Measurements from ENCODE around the gene CHRNA9.
A peak's percentile ranks its signal among the peaks of the same experiment; 100 is the strongest.

CHRNA9 gene

GRCh38 chr4:40309250-40309774 is 25.8 kb upstream of the CHRNA9 start:
- DNase-seq: peak; percentile 94 to 96

GRCh38 chr4:40310225-40310624 is 24.9 kb upstream of the CHRNA9 start:
- no peak for DNase-seq

GRCh38 chr4:40311811-40312346 is 23.3 kb upstream of the CHRNA9 start:
- no peak for DNase-seq

GRCh38 chr4:40314951-40315350 is 20.2 kb upstream of the CHRNA9 start:
- no peak for DNase-seq

- DNase-seq: peak; percentile 19 to 42
These were observed 18.8 kb upstream of the CHRNA9 start for GRCh38 chr4:40316333-40316781.

- DNase-seq: peak; percentile 58 to 60
These were observed 18.1 kb upstream of the CHRNA9 start for GRCh38 chr4:40316782-40317635.

GRCh38 chr4:40317916-40318658 is 17.0 kb upstream of the CHRNA9 start:
- DNase-seq: no peak

GRCh38 chr4:40321574-40322275 is 13.4 kb upstream of the CHRNA9 start:
- no peak for DNase-seq

GRCh38 chr4:40322811-40323210 is 12.3 kb upstream of the CHRNA9 start:
- DNase-seq: no peak

- no peak for DNase-seq
These were observed 11.3 kb upstream of the CHRNA9 start for GRCh38 chr4:40323866-40324265.

GRCh38 chr4:40325406-40326019 is 9.6 kb upstream of the CHRNA9 start:
- peak; percentile 51 to 63 for DNase-seq

- DNase-seq: no peak
These were observed 7.8 kb upstream of the CHRNA9 start for GRCh38 chr4:40327340-40327739.

- no peak for DNase-seq
These were observed 6.8 kb upstream of the CHRNA9 start for GRCh38 chr4:40328383-40328782.

GRCh38 chr4:40329805-40330204 is 5.3 kb upstream of the CHRNA9 start:
- DNase-seq: no peak

- DNase-seq: no peak
These were observed 4.6 kb upstream of the CHRNA9 start for GRCh38 chr4:40330536-40330935.

GRCh38 chr4:40331101-40331745 is 3.9 kb upstream of the CHRNA9 start:
- no peak for DNase-seq

- no peak for DNase-seq
These were observed 3.2 kb upstream of the CHRNA9 start for GRCh38 chr4:40331961-40332360.

- DNase-seq: no peak
These were observed 1.2 kb upstream of the CHRNA9 start for GRCh38 chr4:40333921-40334352.

GRCh38 chr4:40335525-40335894 is 377 bp downstream of the CHRNA9 start:
- no peak for DNase-seq

- DNase-seq: no peak
These were observed 1.9 kb downstream of the CHRNA9 start for GRCh38 chr4:40337051-40337450.

GRCh38 chr4:40337523-40337922 is 2.4 kb downstream of the CHRNA9 start:
- DNase-seq: no peak

- no peak for DNase-seq
These were observed 4.9 kb downstream of the CHRNA9 start for GRCh38 chr4:40340030-40340429.

Data from stimulated activated CD4-positive, alpha-beta T cell treated with anti-CD3 and anti-CD28 coated beads, Interleukin-2, amount 100 ng/mL, for 24 hours (primary cell).